Naive thymus-derived CD8-positive, alpha-beta T cell (primary cell): ENCODE results near the gene GPC6. TPM values are rescaled to one million over a fixed set of nuclear protein-coding genes. Genes with fewer than 3 reads are reported as not detected.

Source experiments
- ATAC-seq, 2 donors: fragments of 150-1000 bp; cut with Tn5 transposase in 1 of 2; sonication (Bioruptor Pico), chemical (Tn5 transposase) in 1 of 2; 1 replicate in 1 of 2; 2 replicates in 1 of 2; pipeline ENCODE4 v1.10.0; 2021; ENCODE audit warnings: mild to moderate bottlenecking in 2 of 2, moderate library complexity in 2 of 2
- POLR2A ChIA-PET: fragments of 350-600 bp; sonication (Branson Sonifier 250); formaldehyde crosslinking; loops from one replicate; lab custom pipeline; 2021; ENCODE audit warnings: antibody characterized with exemption; lab: Charles Lee
- DNase-seq, 10 donors: peaks; one replicate each; pipeline versions ENCODE4 v3.0.0 to v3.0.0-alpha.2; 2020 to 2022
- H3K27ac Mint-ChIP-seq, 10 donors: one replicate each; pipeline ENCODE4 v1.8.0; 2020 to 2022; ENCODE audit warnings: mild to moderate bottlenecking in 10 of 10, mixed read lengths in 10 of 10, moderate library complexity in 4 of 10, inconsistent platforms in 1 of 10
- H3K27me3 Mint-ChIP-seq, 5 donors: one replicate each; pipeline ENCODE4 v1.8.0; 2021 to 2022; ENCODE audit warnings: mixed read lengths in 5 of 5
- H3K36me3 Mint-ChIP-seq, 3 donors: one replicate each; pipeline ENCODE4 v1.8.0; 2020 to 2022; ENCODE audit warnings: mixed read lengths in 3 of 3, mild to moderate bottlenecking in 2 of 3, inconsistent platforms in 1 of 3
- H3K4me1 Mint-ChIP-seq, 4 donors: one replicate each; pipeline ENCODE4 v1.8.0; 2021 to 2022; ENCODE audit warnings: mixed read lengths in 4 of 4
- H3K4me3 Mint-ChIP-seq, 10 donors: one replicate each; pipeline ENCODE4 v1.8.0; 2020 to 2022; ENCODE audit warnings: mild to moderate bottlenecking in 10 of 10, mixed read lengths in 10 of 10, moderate library complexity in 6 of 10, inconsistent platforms in 1 of 10
- H3K9me3 Mint-ChIP-seq, 9 donors: one replicate each; pipeline ENCODE4 v1.8.0; 2020 to 2022; ENCODE audit warnings: mixed read lengths in 9 of 9, mild to moderate bottlenecking in 3 of 9, inconsistent platforms in 1 of 9, moderate library complexity in 1 of 9
- polyA plus RNA-seq, 3 donors: library from polyadenylated mRNA; unstranded; fragments of 300-500 nt; fragmentation: Illumina TruSeq; gene quantifications; one replicate each; pipeline ENCODE4 v1.2.3, GENCODE V29; 2021
- total RNA-seq, 8 experiments: library from RNA in 2 of 8; stranded (reverse) in 2 of 8; gene quantifications; one replicate each; pipeline ENCODE4 v1.2.3 and lab custom pipeline; 2021 to 2026

GPC6 gene
- total and polyA plus RNA-seq, 5 experiments from 2014 or later: not detected

GRCh38 chr13:93794197-93794885, 567.7 kb downstream of the GPC6 start:
- Mint-ChIP-seq H3K27ac (no peak overlapping the region), H3K4me3 (no peak overlapping the region), H3K36me3 (no peaks in the 10 kb centered on the region), H3K27me3 (peaks cover 0 to 14% (median 4%) of the 10 kb centered on the region in 5 donors), H3K9me3 (no peaks in the 10 kb centered on the region), H3K4me1 (no peaks in the 10 kb centered on the region)
- ATAC-seq (no peak), DNase-seq (no peak)
- POLR2A ChIA-PET: no interaction called here

GRCh38 chr13:93797463-93797862, 570.9 kb downstream of the GPC6 start:
- DNase-seq: no peak
- H3K9me3 Mint-ChIP-seq: no peaks in the 10 kb centered on the region
- H3K36me3 Mint-ChIP-seq: no peaks in the 10 kb centered on the region
- no peak overlapping the region for H3K27ac Mint-ChIP-seq
- POLR2A ChIA-PET: no interaction called here
- ATAC-seq: no peak
- no peaks in the 10 kb centered on the region for H3K4me1 Mint-ChIP-seq
- H3K27me3 Mint-ChIP-seq: peaks cover 0 to 16% (median 5%) of the 10 kb centered on the region in 5 donors
- H3K4me3 Mint-ChIP-seq: no peak overlapping the region

- no peaks in the 10 kb centered on the region for H3K36me3 Mint-ChIP-seq
- POLR2A ChIA-PET: no interaction called here
- H3K4me3 Mint-ChIP-seq: no peak overlapping the region
- peaks cover 0 to 14% (median 5%) of the 10 kb centered on the region in 5 donors for H3K27me3 Mint-ChIP-seq
- ATAC-seq (no peak), DNase-seq (no peak)
- no peaks in the 10 kb centered on the region for H3K9me3 Mint-ChIP-seq
- no peak overlapping the region for H3K27ac Mint-ChIP-seq
- H3K4me1 Mint-ChIP-seq: no peaks in the 10 kb centered on the region
These were observed 573.7 kb downstream of the GPC6 start for GRCh38 chr13:93800342-93800741.

- H3K36me3 Mint-ChIP-seq: no peaks in the 10 kb centered on the region
- no peak for DNase-seq
These were observed 579.1 kb downstream of the GPC6 start for GRCh38 chr13:93805736-93806135.

GRCh38 chr13:93806861-93807260, 580.3 kb downstream of the GPC6 start:
- Mint-ChIP-seq H3K27me3 (peaks cover 0 to 10% (median 1%) of the 10 kb centered on the region in 5 donors), H3K4me1 (no peaks in the 10 kb centered on the region), H3K4me3 (no peak overlapping the region), H3K9me3 (peaks cover 0 to 3% (median 0%) of the 10 kb centered on the region in 9 donors), H3K36me3 (no peaks in the 10 kb centered on the region), H3K27ac (no peak overlapping the region)
- ATAC-seq: no peak
- no peak for DNase-seq
- POLR2A ChIA-PET: no interaction called here

More at GRCh38 chr13:93805736-93806135, 579.1 kb downstream of the GPC6 start:
- Mint-ChIP-seq H3K9me3 (peaks cover 0 to under 1% (median 0%) of the 10 kb centered on the region in 9 donors), H3K27me3 (peaks cover 0 to 5% (median 1%) of the 10 kb centered on the region in 5 donors), H3K27ac (no peak overlapping the region), H3K4me3 (no peak overlapping the region), H3K4me1 (no peaks in the 10 kb centered on the region)
- POLR2A ChIA-PET: no interaction called here
- no peak for ATAC-seq

GRCh38 chr13:93810264-93810663, 583.7 kb downstream of the GPC6 start:
- no peak for DNase-seq
- H3K4me3 Mint-ChIP-seq: no peak overlapping the region
- H3K27me3 Mint-ChIP-seq: peaks cover 0 to 10% (median 3%) of the 10 kb centered on the region in 5 donors
- ATAC-seq: no peak
- no peak overlapping the region for H3K27ac Mint-ChIP-seq
- H3K36me3 Mint-ChIP-seq: no peaks in the 10 kb centered on the region
- H3K4me1 Mint-ChIP-seq: no peaks in the 10 kb centered on the region
- H3K9me3 Mint-ChIP-seq: peaks cover 0 to 3% (median 0%) of the 10 kb centered on the region in 9 donors
- POLR2A ChIA-PET: no interaction called here

- DNase-seq (no peak), ATAC-seq (no peak)
- peaks cover 0 to 10% (median 2%) of the 10 kb centered on the region in 5 donors for H3K27me3 Mint-ChIP-seq
- peaks cover 0 to 3% (median 0%) of the 10 kb centered on the region in 9 donors for H3K9me3 Mint-ChIP-seq
- H3K36me3 Mint-ChIP-seq: no peaks in the 10 kb centered on the region
- no peaks in the 10 kb centered on the region for H3K4me1 Mint-ChIP-seq
- POLR2A ChIA-PET: no interaction called here
- no peak overlapping the region for H3K4me3 Mint-ChIP-seq
- no peak overlapping the region for H3K27ac Mint-ChIP-seq
These were observed 584.6 kb downstream of the GPC6 start for GRCh38 chr13:93811071-93811737.

GRCh38 chr13:93811738-93812112, 585.1 kb downstream of the GPC6 start:
- no peak for DNase-seq

GRCh38 chr13:93814658-93815057, 588.1 kb downstream of the GPC6 start:
- H3K9me3 Mint-ChIP-seq: peaks cover 0 to 3% (median 0%) of the 10 kb centered on the region in 9 donors
- no peak overlapping the region for H3K4me3 Mint-ChIP-seq
- no peak for ATAC-seq
- DNase-seq: no peak
- POLR2A ChIA-PET: no interaction called here
- peaks cover 0 to 10% (median 3%) of the 10 kb centered on the region in 5 donors for H3K27me3 Mint-ChIP-seq
- no peak overlapping the region for H3K27ac Mint-ChIP-seq
- no peaks in the 10 kb centered on the region for H3K4me1 Mint-ChIP-seq
- no peaks in the 10 kb centered on the region for H3K36me3 Mint-ChIP-seq

More at GRCh38 chr13:93811738-93812112, 585.1 kb downstream of the GPC6 start:
- Mint-ChIP-seq H3K9me3 (peaks cover 0 to 3% (median 0%) of the 10 kb centered on the region in 9 donors), H3K36me3 (no peaks in the 10 kb centered on the region), H3K4me3 (no peak overlapping the region), H3K4me1 (no peaks in the 10 kb centered on the region), H3K27me3 (peaks cover 0 to 10% (median 2%) of the 10 kb centered on the region in 5 donors), H3K27ac (no peak overlapping the region)
- no peak for ATAC-seq
- POLR2A ChIA-PET: no interaction called here

- H3K9me3 Mint-ChIP-seq: no peaks in the 10 kb centered on the region
- POLR2A ChIA-PET: no interaction called here
- ATAC-seq: no peak
These were observed 591.7 kb downstream of the GPC6 start for GRCh38 chr13:93818345-93818744.

GRCh38 chr13:93819331-93819890, 592.8 kb downstream of the GPC6 start:
- POLR2A ChIA-PET: no interaction called here
- DNase-seq (no peak), ATAC-seq (no peak)
- Mint-ChIP-seq H3K4me1 (no peaks in the 10 kb centered on the region), H3K4me3 (no peak overlapping the region), H3K27ac (no peak overlapping the region), H3K9me3 (no peaks in the 10 kb centered on the region), H3K36me3 (no peaks in the 10 kb centered on the region), H3K27me3 (peaks cover 0 to 5% (median 2%) of the 10 kb centered on the region in 5 donors)

More at GRCh38 chr13:93818345-93818744, 591.7 kb downstream of the GPC6 start:
- Mint-ChIP-seq H3K27me3 (peaks cover 0 to 5% (median 0%) of the 10 kb centered on the region in 5 donors), H3K27ac (no peak overlapping the region), H3K36me3 (no peaks in the 10 kb centered on the region), H3K4me3 (no peak overlapping the region), H3K4me1 (no peaks in the 10 kb centered on the region)
- no peak for DNase-seq

GRCh38 chr13:93824286-93824685, 597.7 kb downstream of the GPC6 start:
- H3K4me1 Mint-ChIP-seq: no peaks in the 10 kb centered on the region
- no peaks in the 10 kb centered on the region for H3K36me3 Mint-ChIP-seq
- DNase-seq (no peak), ATAC-seq (no peak)
- peaks cover 0 to 14% (median 0%) of the 10 kb centered on the region in 5 donors for H3K27me3 Mint-ChIP-seq
- POLR2A ChIA-PET: no interaction called here
- no peak overlapping the region for H3K4me3 Mint-ChIP-seq
- H3K27ac Mint-ChIP-seq: no peak overlapping the region
- H3K9me3 Mint-ChIP-seq: no peaks in the 10 kb centered on the region

GRCh38 chr13:93834051-93834450, 607.4 kb downstream of the GPC6 start:
- Mint-ChIP-seq H3K27me3 (peaks cover 0 to 10% (median 2%) of the 10 kb centered on the region in 5 donors), H3K36me3 (no peaks in the 10 kb centered on the region), H3K4me3 (no peak overlapping the region), H3K27ac (no peak overlapping the region), H3K9me3 (no peaks in the 10 kb centered on the region), H3K4me1 (no peaks in the 10 kb centered on the region)
- no peak for DNase-seq
- POLR2A ChIA-PET: no interaction called here
- no peak for ATAC-seq
